T-helper 1 cell treated with Interleukin-12 subunit alpha and Interleukin-12 subunit beta and Interleukin-4 antibody, amounts not matched to agents 30 ng/mL and 1 ng/mL, for 36 hours (primary cell): Measurements from ENCODE around the gene HEXD. TPM values are rescaled to one million over a fixed set of nuclear protein-coding genes. Genes with fewer than 3 reads are reported as not detected.

Experiments used
- intact Hi-C: fragments of 100-400 bp; cut with micrococcal nuclease; formaldehyde crosslinking; loops from one replicate; pipeline ENCODE4 v1.15.1; 2024
- total RNA-seq: library from RNA; stranded (reverse); gene quantifications from 2 replicates; pipeline ENCODE4 v1.2.3, GENCODE V29; 2022

HEXD gene
- total RNA-seq, 1 donor from 2014 or later = 60.3 TPM

GRCh38 chr17:82486231-82487094 is 68.3 kb downstream of the HEXD start:
- intact Hi-C loops = no loop called here

GRCh38 chr17:82487910-82488309 is 69.8 kb downstream of the HEXD start:
- intact Hi-C loops = no loop called here

- intact Hi-C loops = no loop called here
These were observed 71.0 kb downstream of the HEXD start for GRCh38 chr17:82489117-82489516.

- intact Hi-C loops = no loop called here
These were observed 71.8 kb downstream of the HEXD start for GRCh38 chr17:82489851-82490511.

GRCh38 chr17:82490512-82491195 is 72.5 kb downstream of the HEXD start:
- intact Hi-C loops = no loop called here

- intact Hi-C loops = no loop called here
These were observed 73.0 kb downstream of the HEXD start for GRCh38 chr17:82491196-82491530.

GRCh38 chr17:82491533-82491932 is 73.4 kb downstream of the HEXD start:
- intact Hi-C loops = no loop called here

Other genes starting within 250 kb of the HEXD start
- gene CCDC57, start 205.5 kb upstream of the HEXD start, total RNA-seq = 75.3 and 77.8 TPM in 2 replicates
- 142 TPM in 2 replicates for gene SLC16A3, start 189.3 kb upstream of the HEXD start, total RNA-seq
- gene CSNK1D, start 144.6 kb upstream of the HEXD start, total RNA-seq = 160 and 167 TPM in 2 replicates
- gene CD7, start 100.7 kb upstream of the HEXD start, total RNA-seq = 398 and 405 TPM in 2 replicates
- 9.9 and 12.2 TPM in 2 replicates for gene SECTM1, start 84.6 kb upstream of the HEXD start, total RNA-seq
- gene TEX19, start 59.1 kb upstream of the HEXD start, total RNA-seq = 0.10 TPM in 1 of 2 replicates, not detected in the other
- gene UTS2R, start 46.6 kb upstream of the HEXD start, total RNA-seq = 0.15 TPM in 1 of 2 replicates, not detected in the other
- gene OGFOD3, start 239 bp downstream of the HEXD start, total RNA-seq = 24.7 and 29.2 TPM in 2 replicates
- gene CYBC1, start 32.4 kb downstream of the HEXD start, total RNA-seq = 362 and 372 TPM in 2 replicates
- gene NARF, start 40.4 kb downstream of the HEXD start, total RNA-seq = 168 and 184 TPM in 2 replicates
- gene FOXK2, start 101.4 kb downstream of the HEXD start, total RNA-seq = 70.6 and 73.0 TPM in 2 replicates
- 37.0 and 43.7 TPM in 2 replicates for gene WDR45B, start 230.1 kb downstream of the HEXD start, total RNA-seq